Activated naive CD8-positive, alpha-beta T cell treated with anti-CD3 and anti-CD28 coated beads for 36 hours (primary cell): ENCODE results near the gene RUNX1. TPM values are rescaled to one million over a fixed set of nuclear protein-coding genes. Genes with fewer than 3 reads are reported as not detected.

Source experiments
- DNase-seq: peaks from one replicate; pipeline ENCODE4 v3.0.0; 2021
- H3K27ac Mint-ChIP-seq: one replicate; pipeline ENCODE4 v1.8.0; 2022; ENCODE audit warnings: mild to moderate bottlenecking, moderate library complexity, mixed read lengths
- H3K27me3 Mint-ChIP-seq: one replicate; pipeline ENCODE4 v1.8.0; 2022; ENCODE audit warnings: mild to moderate bottlenecking, mixed read lengths
- H3K36me3 Mint-ChIP-seq: one replicate; pipeline ENCODE4 v1.8.0; 2021; ENCODE audit warnings: mild to moderate bottlenecking, mixed read lengths
- H3K4me1 Mint-ChIP-seq: one replicate; pipeline ENCODE4 v1.8.0; 2021; ENCODE audit warnings: mixed read lengths
- H3K4me3 Mint-ChIP-seq: one replicate; pipeline ENCODE4 v1.8.0; 2022; ENCODE audit warnings: mild to moderate bottlenecking, moderate library complexity, mixed read lengths
- H3K9me3 Mint-ChIP-seq: one replicate; pipeline ENCODE4 v1.8.0; 2022; ENCODE audit warnings: mixed read lengths
- total RNA-seq, 2 experiments: library from RNA; stranded (reverse); gene quantifications; one replicate each; pipeline ENCODE4 v1.2.3, GENCODE V29; 2021

RUNX1 gene
- total RNA-seq, 2 experiments from 2014 or later: 16.6 to 18.0 TPM

- peaks cover 17% of the 10 kb centered on the region for H3K36me3 Mint-ChIP-seq
- H3K4me1 Mint-ChIP-seq: peaks cover 52% of the 10 kb centered on the region
Observed at GRCh38 chr21:34887725-34888568, 161.2 kb downstream of the RUNX1 start.

GRCh38 chr21:34887105-34887442, 162.0 kb downstream of the RUNX1 start:
- DNase-seq: no peak
- H3K4me1 Mint-ChIP-seq: peaks cover 55% of the 10 kb centered on the region
- H3K4me3 Mint-ChIP-seq: peak overlapping the region; percentile 94
- peaks cover 6% of the 10 kb centered on the region for H3K27me3 Mint-ChIP-seq
- peaks cover 22% of the 10 kb centered on the region for H3K36me3 Mint-ChIP-seq
- no peaks in the 10 kb centered on the region for H3K9me3 Mint-ChIP-seq
- peak overlapping the region; percentile 100 for H3K27ac Mint-ChIP-seq

More at GRCh38 chr21:34887725-34888568, 161.2 kb downstream of the RUNX1 start:
- Mint-ChIP-seq H3K9me3 (no peaks in the 10 kb centered on the region), H3K4me3 (peak overlapping the region; percentile 94), H3K27me3 (peaks cover 6% of the 10 kb centered on the region), H3K27ac (peak overlapping the region; percentile 100)
- peak; percentile 91 for DNase-seq

- peaks cover 22% of the 10 kb centered on the region for H3K36me3 Mint-ChIP-seq
Observed at GRCh38 chr21:34886240-34887104, 162.6 kb downstream of the RUNX1 start.

GRCh38 chr21:34885626-34886239, 163.4 kb downstream of the RUNX1 start:
- Mint-ChIP-seq H3K36me3 (peaks cover 22% of the 10 kb centered on the region), H3K4me1 (peaks cover 53% of the 10 kb centered on the region), H3K27ac (peak overlapping the region; percentile 62), H3K9me3 (no peaks in the 10 kb centered on the region), H3K27me3 (peaks cover 6% of the 10 kb centered on the region), H3K4me3 (peak overlapping the region; percentile 94)
- DNase-seq: no peak

More at GRCh38 chr21:34886240-34887104, 162.6 kb downstream of the RUNX1 start:
- Mint-ChIP-seq H3K4me3 (peak overlapping the region; percentile 94), H3K27ac (peak overlapping the region; percentile 62), H3K27me3 (peaks cover 6% of the 10 kb centered on the region), H3K4me1 (peaks cover 55% of the 10 kb centered on the region), H3K9me3 (no peaks in the 10 kb centered on the region)
- peak; percentile 42 for DNase-seq

- Mint-ChIP-seq H3K36me3 (peaks cover 22% of the 10 kb centered on the region), H3K4me1 (peaks cover 55% of the 10 kb centered on the region), H3K4me3 (peak overlapping the region; percentile 94), H3K27ac (no peak overlapping the region), H3K9me3 (no peaks in the 10 kb centered on the region), H3K27me3 (peaks cover 6% of the 10 kb centered on the region)
- DNase-seq: no peak
Observed at GRCh38 chr21:34885125-34885524, 164.0 kb downstream of the RUNX1 start.

- Mint-ChIP-seq H3K27me3 (peaks cover 6% of the 10 kb centered on the region), H3K36me3 (peaks cover 22% of the 10 kb centered on the region), H3K9me3 (no peaks in the 10 kb centered on the region), H3K4me1 (peaks cover 58% of the 10 kb centered on the region), H3K27ac (no peak overlapping the region), H3K4me3 (peak overlapping the region; percentile 40)
- DNase-seq: no peak
Observed at GRCh38 chr21:34884346-34884929, 164.7 kb downstream of the RUNX1 start.

- H3K27ac Mint-ChIP-seq: no peak overlapping the region
- peaks cover 6% of the 10 kb centered on the region for H3K27me3 Mint-ChIP-seq
- peak overlapping the region; percentile 42 for H3K4me3 Mint-ChIP-seq
Observed at GRCh38 chr21:34883491-34884271, 165.4 kb downstream of the RUNX1 start.

GRCh38 chr21:34882719-34883131, 166.4 kb downstream of the RUNX1 start:
- peaks cover 25% of the 10 kb centered on the region for H3K36me3 Mint-ChIP-seq
- DNase-seq: no peak
- peaks cover under 1% of the 10 kb centered on the region for H3K27me3 Mint-ChIP-seq
- H3K4me1 Mint-ChIP-seq: peaks cover 54% of the 10 kb centered on the region
- H3K27ac Mint-ChIP-seq: peak overlapping the region; percentile 13
- H3K4me3 Mint-ChIP-seq: peak overlapping the region; percentile 4
- no peaks in the 10 kb centered on the region for H3K9me3 Mint-ChIP-seq

More at GRCh38 chr21:34883491-34884271, 165.4 kb downstream of the RUNX1 start:
- Mint-ChIP-seq H3K9me3 (no peaks in the 10 kb centered on the region), H3K36me3 (peaks cover 23% of the 10 kb centered on the region), H3K4me1 (peaks cover 59% of the 10 kb centered on the region)
- no peak for DNase-seq

GRCh38 chr21:34881839-34882371, 167.2 kb downstream of the RUNX1 start:
- Mint-ChIP-seq H3K27ac (peak overlapping the region; percentile 32), H3K36me3 (peaks cover 27% of the 10 kb centered on the region)

GRCh38 chr21:34881421-34881820, 167.7 kb downstream of the RUNX1 start:
- Mint-ChIP-seq H3K4me3 (no peak overlapping the region), H3K27ac (peak overlapping the region; percentile 39), H3K36me3 (peaks cover 27% of the 10 kb centered on the region), H3K27me3 (no peaks in the 10 kb centered on the region), H3K9me3 (no peaks in the 10 kb centered on the region), H3K4me1 (peaks cover 51% of the 10 kb centered on the region)
- no peak for DNase-seq

More at GRCh38 chr21:34881839-34882371, 167.2 kb downstream of the RUNX1 start:
- Mint-ChIP-seq H3K9me3 (no peaks in the 10 kb centered on the region), H3K4me1 (peaks cover 52% of the 10 kb centered on the region), H3K27me3 (no peaks in the 10 kb centered on the region), H3K4me3 (no peak overlapping the region)
- no peak for DNase-seq

GRCh38 chr21:34880401-34880800, 168.7 kb downstream of the RUNX1 start:
- H3K27ac Mint-ChIP-seq: no peak overlapping the region
- H3K27me3 Mint-ChIP-seq: no peaks in the 10 kb centered on the region
- H3K36me3 Mint-ChIP-seq: peaks cover 28% of the 10 kb centered on the region
- no peak for DNase-seq
- H3K4me3 Mint-ChIP-seq: no peak overlapping the region
- H3K4me1 Mint-ChIP-seq: peaks cover 48% of the 10 kb centered on the region
- H3K9me3 Mint-ChIP-seq: no peaks in the 10 kb centered on the region

- Mint-ChIP-seq H3K36me3 (peaks cover 32% of the 10 kb centered on the region), H3K9me3 (no peaks in the 10 kb centered on the region), H3K27ac (no peak overlapping the region), H3K4me3 (no peak overlapping the region), H3K4me1 (peaks cover 48% of the 10 kb centered on the region), H3K27me3 (no peaks in the 10 kb centered on the region)
- no peak for DNase-seq
Observed at GRCh38 chr21:34878940-34879339, 170.2 kb downstream of the RUNX1 start.

- Mint-ChIP-seq H3K4me1 (peaks cover 44% of the 10 kb centered on the region), H3K4me3 (no peak overlapping the region), H3K36me3 (peaks cover 32% of the 10 kb centered on the region), H3K9me3 (no peaks in the 10 kb centered on the region), H3K27me3 (no peaks in the 10 kb centered on the region), H3K27ac (no peak overlapping the region)
- no peak for DNase-seq
Observed at GRCh38 chr21:34878501-34878900, 170.6 kb downstream of the RUNX1 start.
